AG10803 (cell line): ENCODE results near the gene SFMBT2.

Experiments used
- DNase-seq: peaks from one replicate; pipeline ENCODE4 v3.0.0; 2010; ENCODE audit warnings: low read depth
- H3K4me3 ChIP-seq: 2 replicates; pipeline ENCODE4 v1.5.1; 2011; ENCODE audit warnings: mild to moderate bottlenecking, low read length, control low read depth
- CTCF ChIP-seq: conservative IDR thresholded peaks from 2 replicates; pipeline ENCODE4 v1.5.1; 2011; ENCODE audit warnings: mild to moderate bottlenecking, low read length, control low read depth, inconsistent platforms

Gene SFMBT2

GRCh38 chr10:7327885-7328284, 82.9 kb downstream of the SFMBT2 start:
- DNase-seq: no peak
- H3K4me3 ChIP-seq: no peak overlapping the region
- no peak for TF ChIP-seq CTCF

GRCh38 chr10:7322623-7323022, 88.2 kb downstream of the SFMBT2 start:
- no peak for DNase-seq
- no peak for TF ChIP-seq CTCF

GRCh38 chr10:7320072-7320471, 90.8 kb downstream of the SFMBT2 start:
- TF ChIP-seq CTCF: no peak
- DNase-seq: no peak
- no peak overlapping the region for H3K4me3 ChIP-seq

More at GRCh38 chr10:7322623-7323022, 88.2 kb downstream of the SFMBT2 start:
- no peak overlapping the region for H3K4me3 ChIP-seq

- DNase-seq: no peak
- H3K4me3 ChIP-seq: no peak overlapping the region
- TF ChIP-seq CTCF: no peak
Observed at GRCh38 chr10:7319632-7320031, 91.2 kb downstream of the SFMBT2 start.

- no peak for DNase-seq
- H3K4me3 ChIP-seq: no peak overlapping the region
- TF ChIP-seq CTCF: no peak
Observed at GRCh38 chr10:7318836-7319235, 92.0 kb downstream of the SFMBT2 start.

- H3K4me3 ChIP-seq: no peak overlapping the region
- no peak for TF ChIP-seq CTCF
- DNase-seq: no peak
Observed at GRCh38 chr10:7317786-7318446, 92.9 kb downstream of the SFMBT2 start.

- TF ChIP-seq CTCF: no peak
- DNase-seq: no peak
- no peak overlapping the region for H3K4me3 ChIP-seq
Observed at GRCh38 chr10:7316839-7317238, 94.0 kb downstream of the SFMBT2 start.
